Stimulated activated CD8-positive, alpha-beta memory T cell treated with anti-CD3 and anti-CD28 coated beads, Interleukin-15, amount 100 ng/mL, for 48 hours (primary cell): ENCODE measurements around the gene PRPS1.
"Not testable (repeated sequence)": the region's sequence is repeated elsewhere in the genome, so short reads cannot be mapped to it uniquely, and the experiment has no call there.

Source experiments
- DNase-seq, 2 donors: peaks; one replicate each; pipeline ENCODE4 v3.0.0-alpha.2; 2020; ENCODE audit warnings: low read depth in 2 of 2

PRPS1 gene

DNA sequence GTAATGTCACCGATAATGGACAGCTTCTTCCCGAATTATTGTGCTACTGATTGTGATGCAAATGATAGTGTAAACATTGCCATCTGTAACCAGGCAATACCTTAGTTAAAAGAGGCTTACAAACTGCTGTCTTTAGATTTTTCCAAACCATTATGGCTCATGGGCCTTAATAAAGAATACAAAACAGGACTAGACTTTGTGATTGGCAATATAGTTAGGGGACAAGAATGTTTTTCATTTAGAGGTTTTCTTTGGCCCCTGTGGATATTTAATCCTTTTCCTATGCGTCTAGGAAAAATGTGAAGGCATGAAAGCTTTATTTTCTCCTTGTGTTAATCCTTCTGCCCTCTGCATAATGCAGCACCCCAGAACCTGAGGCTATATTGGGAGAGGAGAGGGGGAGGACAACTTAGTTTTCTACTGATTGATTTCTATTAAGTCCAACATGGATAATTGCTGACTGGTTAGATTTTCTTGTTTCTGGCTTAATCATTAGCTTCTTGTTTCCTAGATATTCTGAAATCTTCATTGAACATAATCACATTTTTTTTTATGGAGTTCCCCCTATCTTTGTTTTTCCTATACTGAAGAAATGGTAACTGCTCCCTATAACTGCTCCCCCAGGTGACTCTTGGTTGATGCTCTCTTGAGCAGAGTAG lies 1.9 kb downstream of the PRPS1 start:
- no peak for DNase-seq

DNA sequence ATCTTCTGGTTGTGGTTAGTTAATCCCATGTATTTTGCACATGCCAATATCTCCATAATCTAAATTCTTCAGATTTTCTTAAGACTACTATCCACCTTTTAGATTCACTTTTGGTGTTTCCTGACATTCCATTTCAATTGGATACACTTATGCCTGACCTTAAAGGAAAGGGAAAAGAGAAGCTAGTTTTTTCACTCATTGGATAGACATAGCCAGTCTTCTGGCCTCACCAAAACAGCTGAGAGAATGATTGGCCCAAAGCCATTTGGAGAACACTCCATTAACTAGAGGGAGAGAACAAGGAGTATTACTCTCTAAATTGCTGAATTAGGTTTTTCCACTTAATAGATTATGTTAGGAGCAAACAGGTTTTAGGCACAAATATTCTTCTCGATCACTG lies 4.0 kb downstream of the PRPS1 start:
- no peak for DNase-seq

DNA sequence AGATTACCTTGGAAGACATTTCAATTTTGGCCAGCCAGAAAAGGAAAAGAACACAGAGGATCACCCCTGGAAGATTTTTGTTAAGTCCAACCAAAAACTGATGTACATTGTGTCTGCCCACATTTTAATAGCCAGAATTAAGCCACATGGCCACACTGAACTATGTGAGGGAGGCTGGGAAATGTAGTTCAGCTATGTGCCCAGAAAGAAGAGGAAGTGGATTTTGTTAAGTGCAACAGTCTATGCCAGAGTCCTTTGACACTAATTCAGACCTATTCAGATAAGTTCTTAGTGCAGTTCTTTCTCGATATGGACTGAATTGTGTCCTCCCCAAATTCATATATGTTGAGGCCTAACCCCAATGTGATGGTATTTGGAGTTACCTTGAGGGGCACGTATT lies 18.4 kb downstream of the PRPS1 start:
- no peak for DNase-seq

DNA sequence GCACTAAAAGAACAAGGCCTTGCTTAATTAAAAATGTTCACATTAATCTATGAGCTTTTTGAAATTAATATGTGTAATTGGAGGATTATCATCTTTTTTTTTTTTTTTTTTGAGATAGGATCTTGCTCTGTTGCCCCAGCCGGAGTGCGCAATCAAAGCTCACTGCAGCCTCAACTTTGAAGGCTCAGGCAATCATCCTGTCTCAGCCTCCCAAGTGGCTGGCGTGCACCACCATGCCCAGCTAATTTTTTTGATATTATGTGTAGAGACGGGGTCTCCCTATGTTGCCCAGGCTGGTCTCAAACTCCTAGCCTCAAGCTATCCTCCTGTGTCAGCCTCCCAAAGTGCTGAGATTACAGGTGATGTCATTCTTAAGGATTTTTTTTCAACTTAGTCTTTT lies 20.0 kb downstream of the PRPS1 start:
- DNase-seq: no peak

DNA sequence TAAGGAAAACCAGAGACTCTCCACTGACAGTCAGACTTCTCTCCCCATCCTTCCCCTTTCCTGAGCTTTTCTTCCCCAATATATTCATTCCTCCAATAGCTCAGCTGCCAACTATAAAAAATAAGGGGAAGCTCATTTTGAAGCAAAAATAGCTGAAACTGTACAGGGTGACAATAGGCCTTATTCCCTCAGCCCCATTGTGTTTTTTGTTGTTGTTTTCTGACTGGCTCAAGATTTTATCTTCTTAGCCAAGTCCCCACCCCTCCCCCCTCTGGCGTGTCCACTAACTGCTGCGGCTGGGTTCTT lies 26.2 kb downstream of the PRPS1 start:
- DNase-seq: no peak

DNA sequence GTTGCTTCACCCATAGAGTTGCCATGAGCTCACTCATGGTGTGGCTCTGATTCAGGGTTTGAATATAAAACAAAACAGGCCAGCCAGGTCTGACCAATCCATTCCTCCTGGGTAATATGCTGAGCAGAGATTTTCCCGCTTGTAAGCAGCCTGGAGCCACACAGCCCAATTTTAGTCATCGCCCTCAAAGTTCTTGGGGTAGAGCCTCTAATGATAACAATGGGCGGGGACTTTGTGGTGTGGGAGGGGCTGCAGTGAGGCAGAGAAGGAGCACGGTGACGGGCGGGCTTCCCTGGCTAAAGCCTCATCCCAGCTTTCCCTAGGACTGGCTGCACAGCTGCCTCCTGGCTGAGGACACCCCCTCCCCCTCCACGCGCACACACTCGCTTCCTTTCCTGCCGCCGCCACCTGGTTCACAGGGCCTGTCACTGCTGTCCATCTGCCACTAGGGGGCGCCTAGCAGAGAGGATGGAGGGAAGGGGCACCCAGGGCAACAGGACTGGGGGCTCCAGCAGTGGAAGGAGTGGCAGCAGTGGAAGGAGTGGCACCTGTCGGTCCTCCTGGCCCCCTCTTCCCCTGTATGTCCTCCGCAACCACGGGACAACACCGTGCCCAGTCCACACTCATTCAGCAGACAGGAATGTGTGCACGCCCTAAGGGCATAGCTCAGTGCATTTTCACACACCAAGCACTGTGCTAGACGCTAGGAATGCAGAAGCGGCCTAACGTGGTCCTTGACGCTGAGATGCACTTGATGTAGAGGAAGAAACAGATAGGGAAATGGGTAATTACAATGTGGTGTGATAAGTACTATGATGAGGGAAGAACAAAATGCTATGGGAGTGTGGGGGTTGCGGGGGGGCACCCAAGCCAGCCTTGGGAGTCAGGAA lies 26.8 kb downstream of the PRPS1 start:
- peak; percentile 28 to 45 for DNase-seq

DNA sequence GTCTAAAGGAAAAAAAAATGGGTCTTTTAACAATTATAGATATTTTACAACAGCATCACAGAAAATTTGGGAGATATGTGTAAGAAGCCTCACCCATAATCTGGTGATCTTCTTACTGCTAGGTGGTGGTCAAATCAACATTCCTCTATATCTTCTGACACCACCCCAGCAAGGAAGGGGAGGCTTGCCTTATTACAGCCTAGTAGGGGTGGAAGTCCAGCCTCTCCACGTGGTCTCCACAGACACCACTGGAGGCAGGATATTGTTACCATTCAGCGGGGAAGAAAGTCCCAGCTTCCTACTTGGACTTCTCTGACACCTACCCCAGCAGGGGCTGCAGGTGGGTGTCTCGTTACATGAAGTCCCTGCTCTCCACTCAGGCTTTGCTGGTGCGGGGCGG lies 28.7 kb downstream of the PRPS1 start:
- no peak for DNase-seq

DNA sequence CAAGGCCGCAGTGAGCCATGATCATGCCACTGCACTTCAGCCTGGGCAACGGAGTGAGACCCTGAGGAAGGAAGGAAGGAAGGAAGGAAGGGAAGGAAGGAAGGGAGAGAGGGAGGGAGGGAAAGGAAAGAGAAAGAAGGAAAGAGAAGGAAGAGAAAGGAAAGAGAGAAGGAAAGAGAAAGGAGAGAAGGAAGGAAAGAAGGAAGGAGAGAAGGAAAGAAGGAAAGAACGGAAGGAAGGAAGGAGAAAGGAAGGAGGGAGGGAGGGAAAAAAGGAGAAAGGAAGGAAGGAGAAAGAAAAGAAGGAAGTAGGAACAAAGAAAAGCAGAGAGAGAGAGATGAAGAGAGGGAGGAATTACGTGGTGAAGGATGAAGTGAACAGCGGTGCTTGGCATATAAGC lies 30.4 kb downstream of the PRPS1 start:
- no peak for DNase-seq

DNA sequence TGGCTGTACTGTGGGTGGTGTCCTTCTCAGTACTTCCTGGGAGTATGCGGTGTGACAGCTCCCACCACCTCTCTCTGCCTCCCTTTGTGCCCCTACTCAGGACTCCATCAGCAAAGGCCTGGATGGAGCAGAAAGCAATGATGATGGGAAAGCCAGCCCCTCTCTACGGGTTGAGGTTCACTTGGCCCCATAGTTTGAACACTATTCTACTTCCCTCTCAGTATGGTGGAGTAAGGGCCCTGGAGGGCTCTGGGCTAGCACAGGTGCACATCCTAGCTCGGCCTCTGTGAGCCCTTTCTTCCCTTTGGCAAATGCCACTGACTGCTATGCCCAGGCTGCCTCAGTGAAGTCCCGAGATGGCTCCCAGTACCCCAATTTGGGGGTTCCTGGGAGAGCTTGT lies 31.0 kb downstream of the PRPS1 start:
- DNase-seq: no peak

DNA sequence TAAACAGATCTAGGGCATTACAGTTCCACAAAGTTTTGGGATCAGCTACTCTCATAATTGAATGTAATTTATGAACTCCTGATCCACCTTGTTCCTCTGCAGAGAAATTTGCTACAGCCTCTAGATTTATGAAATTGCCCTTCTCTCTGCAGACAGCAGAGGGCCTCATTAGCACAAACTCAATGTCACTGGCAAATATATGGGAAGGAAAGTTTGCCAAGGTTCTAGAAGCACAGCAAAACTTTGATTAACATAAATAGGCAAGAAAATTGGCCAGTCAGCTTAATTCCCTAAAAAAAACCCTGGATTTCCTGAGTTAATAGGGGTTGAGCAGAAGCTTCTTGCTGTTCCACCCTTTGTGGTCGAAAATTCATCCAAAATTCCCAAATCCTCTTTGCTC lies 31.5 kb downstream of the PRPS1 start:
- no peak for DNase-seq

DNA sequence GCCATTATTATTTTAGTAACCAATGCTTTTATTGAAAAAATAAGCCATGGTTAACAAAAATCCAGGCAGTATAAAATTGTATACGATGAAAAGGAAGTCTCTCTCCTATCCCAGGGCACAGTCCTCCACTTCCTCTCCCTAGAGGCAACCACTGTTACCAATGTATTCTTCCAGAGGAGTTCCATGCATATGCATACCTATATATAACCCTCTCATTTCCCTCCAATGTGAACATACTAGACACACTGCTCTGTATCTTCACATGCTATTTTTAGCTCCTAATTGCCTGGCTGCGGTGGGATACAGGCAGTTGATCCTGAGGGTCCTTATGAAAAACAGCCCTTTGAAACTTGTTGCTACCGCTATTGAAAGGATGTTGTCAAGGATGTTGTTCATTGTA lies 33.8 kb downstream of the PRPS1 start:
- DNase-seq: no peak

DNA sequence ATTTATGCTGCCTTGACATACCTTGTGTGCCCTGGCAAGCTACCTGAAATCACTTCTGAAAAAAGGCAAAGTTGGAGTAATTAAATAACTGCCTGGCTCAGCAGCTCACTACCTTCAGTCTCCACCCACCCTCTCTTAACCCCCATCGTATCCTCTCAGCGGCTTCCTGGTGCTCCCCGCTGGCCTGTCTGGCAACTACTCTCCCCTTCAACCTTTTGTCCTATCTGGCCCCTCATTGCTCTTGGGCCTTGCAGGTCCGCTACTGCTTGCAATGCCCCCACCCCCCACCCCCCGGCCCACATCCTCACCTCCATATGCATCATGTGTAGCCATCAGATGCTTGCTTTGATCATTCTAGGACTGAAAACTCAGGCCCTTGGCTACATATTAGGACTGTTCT lies 34.5 kb downstream of the PRPS1 start:
- DNase-seq: no peak

DNA sequence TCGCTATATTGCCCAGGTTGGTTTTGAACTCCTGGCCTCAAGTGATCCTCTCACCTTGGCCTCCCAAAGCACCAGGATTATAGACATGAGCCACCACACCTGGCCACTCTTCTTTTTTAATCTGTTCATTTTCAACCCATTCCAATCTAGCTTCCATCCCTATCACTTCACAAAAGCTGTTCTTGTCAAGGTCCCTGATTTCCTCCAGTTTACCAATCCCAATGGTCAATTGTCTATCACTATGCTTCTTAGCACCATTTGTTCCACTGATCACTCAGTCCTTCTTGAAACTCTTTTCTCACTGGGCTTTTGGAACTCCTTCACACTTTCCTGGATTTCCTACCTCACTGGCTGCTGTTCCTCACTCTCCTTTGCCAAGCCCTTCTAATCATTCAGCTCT lies 38.6 kb downstream of the PRPS1 start:
- DNase-seq: no peak

DNA sequence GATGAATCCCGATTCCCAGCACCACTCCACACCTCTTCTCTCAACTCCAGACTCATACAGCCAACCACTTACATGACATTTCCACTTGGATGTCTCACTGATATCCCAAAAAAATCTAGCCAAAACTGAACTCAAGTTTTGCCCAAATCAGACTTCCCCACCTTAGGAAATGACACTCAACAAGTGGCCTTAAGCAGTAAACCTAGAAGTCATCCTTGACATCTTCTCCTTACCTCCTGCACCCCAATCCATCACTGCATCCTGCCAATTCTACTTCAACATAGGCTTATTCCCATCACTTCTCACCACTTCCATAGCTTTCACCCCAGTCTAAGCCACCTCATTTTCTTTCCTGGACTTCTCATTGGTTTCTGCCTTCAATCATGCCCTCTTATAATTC lies 39.1 kb downstream of the PRPS1 start:
- DNase-seq: no peak

DNA sequence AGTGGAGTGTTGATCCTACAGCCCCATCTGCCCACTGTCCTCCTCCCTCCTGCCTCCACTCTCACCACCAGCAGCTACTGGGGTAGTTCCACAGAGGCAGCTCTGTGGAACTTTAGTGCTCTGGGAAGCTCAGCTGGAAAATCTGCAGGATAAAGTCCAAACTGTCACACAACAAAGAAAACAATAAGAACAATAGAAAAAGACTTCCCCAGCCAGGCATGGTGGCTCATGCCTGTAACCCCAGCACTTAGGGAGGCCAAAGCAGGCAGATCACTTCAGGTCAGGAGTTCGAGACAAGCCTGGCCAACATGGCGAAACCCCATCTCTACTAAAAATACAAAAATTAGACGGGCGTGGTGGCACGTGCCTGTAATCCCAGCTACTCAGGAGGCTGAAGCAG lies 40.4 kb downstream of the PRPS1 start:
- not testable (repeated sequence) for DNase-seq

DNA sequence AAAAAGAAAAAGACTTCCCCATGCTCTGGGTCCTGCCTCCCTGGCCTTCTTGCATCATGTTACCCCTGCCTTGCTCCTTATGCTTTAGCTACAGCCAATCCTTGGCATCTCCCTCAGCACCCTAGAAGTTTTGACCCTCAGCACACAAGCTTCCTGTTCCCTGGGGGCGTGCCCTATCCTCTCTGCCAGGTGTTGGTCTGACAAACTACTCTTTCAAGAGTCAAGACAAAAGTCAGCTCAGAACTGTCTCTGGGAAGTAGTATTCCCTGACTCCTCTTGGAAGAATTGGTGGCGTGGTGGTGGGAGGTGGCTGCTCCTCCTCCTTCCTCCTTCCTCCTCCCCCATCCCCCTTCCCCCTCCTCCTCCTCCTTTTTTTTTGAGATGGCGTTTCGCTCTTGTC lies 41.0 kb downstream of the PRPS1 start:
- no peak for DNase-seq

DNA sequence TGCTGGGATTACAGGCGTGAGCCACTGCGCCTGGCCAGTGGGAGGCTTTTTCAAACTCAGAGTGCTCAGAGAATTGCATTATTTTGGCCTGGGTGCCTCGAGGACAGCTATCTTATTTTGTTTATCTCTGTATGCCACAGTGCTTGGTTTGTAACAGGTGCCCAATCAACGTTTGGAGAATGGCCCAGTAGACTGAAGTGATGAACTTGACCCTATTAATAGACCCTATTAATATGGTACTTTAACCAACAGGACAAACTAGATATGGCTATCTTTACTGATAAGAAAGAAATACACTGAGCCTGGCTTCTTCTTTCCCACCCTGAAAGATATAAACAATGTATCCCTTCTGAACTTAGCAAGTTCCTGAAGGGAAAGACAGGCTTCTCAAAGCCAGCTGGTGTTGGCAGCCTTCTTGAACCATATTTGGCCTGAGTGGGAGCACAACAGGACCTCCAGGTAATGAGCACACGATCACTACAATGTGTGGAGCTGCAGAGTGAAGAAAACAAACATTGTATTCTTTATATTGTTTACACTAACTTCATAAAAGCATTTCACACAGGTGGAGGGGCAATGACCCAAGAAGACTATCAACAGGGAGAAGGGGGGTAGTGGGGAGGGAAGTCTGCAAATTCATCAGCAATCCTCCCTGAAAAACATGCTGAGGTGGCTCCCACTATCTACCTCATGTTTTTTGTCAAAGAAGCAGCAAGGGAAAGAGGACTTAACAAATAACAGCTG lies 41.7 kb downstream of the PRPS1 start:
- DNase-seq: no peak

DNA sequence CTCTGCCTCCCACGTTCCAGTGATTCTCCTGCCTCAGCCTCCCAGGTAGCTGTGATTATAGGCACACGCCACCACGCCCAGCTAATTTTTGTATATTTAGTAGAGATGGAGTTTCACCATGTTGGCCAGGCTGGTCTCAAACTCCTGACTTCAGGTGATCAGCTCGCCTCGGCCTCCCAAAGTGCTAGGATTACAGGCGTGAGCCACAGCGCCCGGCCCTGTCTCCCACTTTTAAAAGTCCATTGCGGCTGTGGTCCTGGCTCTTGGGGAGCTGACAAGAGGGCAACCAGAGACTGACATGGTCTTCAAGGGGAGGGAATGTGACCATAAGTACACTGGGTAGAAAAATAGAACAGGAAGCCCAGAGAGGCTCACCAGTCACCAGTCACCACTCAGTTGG lies 42.9 kb downstream of the PRPS1 start:
- DNase-seq: not testable (repeated sequence)

DNA sequence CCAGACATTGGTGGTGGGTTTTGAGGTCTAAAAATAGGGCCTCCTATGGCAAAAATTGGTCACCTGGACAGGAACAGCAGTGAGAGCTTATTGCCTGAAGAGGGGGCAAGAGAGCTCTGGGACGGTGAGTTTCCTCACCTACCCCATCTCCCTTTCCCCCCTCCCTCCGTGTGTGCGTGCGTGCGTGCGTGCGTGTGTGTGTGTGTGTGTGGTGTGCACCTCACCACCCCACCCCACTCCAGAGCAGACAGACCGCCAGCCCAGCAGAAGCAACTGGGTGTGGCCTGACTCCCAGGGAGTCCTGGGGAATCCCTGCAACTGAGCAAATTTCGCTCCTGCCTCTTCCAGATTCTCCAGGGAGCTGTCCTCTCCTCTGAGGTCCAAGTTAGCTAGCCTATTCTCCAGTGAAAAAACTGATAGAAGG lies 44.7 kb downstream of the PRPS1 start:
- peak; percentile 52 to 73 for DNase-seq

DNA sequence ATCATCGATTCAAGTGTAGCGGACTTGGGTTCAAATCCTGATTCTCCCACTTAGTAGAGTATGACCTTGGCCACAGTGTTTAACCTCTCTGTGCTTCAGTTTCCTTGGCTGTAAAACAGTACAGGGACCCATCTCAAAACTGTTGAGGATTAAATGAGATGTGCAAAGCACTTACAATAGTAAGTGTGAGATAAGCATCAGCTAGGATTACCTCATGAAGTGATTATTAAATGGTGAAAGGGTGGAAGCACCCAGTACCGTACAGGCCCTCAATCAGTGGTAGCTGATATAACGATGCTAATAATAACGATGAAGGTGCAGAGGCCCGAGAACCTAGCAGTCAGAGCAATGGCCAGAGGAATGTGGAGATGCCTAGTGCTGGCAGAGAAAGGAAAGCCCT lies 45.1 kb downstream of the PRPS1 start:
- DNase-seq: no peak

DNA sequence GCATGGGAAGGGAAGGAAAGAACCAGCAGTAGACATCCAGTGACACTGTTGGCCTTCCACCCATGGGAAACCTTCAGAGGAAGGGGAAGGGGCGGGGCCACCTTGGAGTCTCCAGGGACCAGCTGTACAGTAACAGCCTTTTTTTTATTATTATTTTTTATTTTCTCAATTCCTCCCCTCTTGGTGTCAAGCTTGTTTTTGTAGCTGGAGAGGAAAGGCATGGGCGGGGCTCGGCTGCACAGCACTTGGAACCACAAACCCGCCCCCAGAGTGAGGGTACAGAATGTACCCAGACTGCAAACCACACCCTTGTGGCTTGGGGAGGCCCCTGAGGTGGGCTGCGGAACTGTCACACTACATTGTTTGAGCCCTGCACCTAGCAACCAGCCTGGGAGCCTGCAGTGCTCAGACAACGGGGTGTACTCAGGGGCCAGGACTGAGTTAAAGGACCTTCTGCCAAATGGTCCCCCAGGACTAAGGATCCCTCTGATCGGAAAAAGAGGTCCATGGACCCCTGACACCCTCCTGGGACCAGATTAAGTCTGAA lies 45.7 kb downstream of the PRPS1 start:
- peak; percentile 83 to 95 for DNase-seq
